Measurements from ENCODE around the gene SLC38A7.
A peak's percentile ranks its signal among the peaks of the same experiment; 100 is the strongest.
"Not testable (repeated sequence)": the region's sequence is repeated elsewhere in the genome, so short reads cannot be mapped to it uniquely, and the experiment has no call there.

SLC38A7 gene

DNA sequence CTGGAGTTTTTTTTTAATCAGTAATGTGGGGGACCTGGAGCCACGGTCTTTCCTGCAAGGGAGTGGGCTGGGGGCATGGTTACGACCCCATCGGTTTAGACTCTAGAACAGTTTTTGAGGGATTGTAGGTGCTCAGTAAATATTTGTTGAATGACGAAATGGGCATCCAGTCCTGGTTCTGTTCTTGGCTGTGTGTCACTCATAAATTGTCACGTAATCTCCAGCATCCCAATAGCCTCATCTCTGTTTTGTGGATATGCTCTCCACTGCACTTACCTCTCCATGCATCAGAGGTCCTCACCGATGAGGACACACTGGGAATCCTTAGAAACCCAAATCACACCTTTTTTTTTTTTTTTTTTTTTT, 497 bp upstream of the SLC38A7 start:
- intact Hi-C loops (cut with DNase I) = no loop called here
- DNase-seq = no peak

DNA sequence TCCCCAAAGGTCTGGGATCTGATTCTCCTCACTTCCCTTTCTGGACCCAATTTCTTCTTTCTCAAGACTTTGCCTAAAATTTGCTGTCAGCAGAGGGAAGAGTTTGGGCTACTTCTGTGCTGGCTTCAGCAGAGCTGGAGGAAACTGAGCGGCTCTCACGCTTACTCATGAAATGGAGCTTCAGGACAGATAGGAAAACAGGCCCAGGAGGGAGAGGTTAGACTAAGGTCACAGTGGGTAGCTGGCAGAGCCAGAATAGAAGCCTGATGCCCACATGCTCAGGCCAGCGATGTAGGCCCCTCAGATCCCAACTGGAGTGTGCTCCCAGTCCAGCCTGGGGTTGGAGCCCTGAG, 593 bp downstream of the SLC38A7 start:
- intact Hi-C loops (cut with DNase I) = loop anchor here (5.0 kb wide), 1 partner anchor 73 kb away; no protein-coding TSS in a partner anchor
- DNase-seq = peak in 1 of 42 donors; percentile 9

DNA sequence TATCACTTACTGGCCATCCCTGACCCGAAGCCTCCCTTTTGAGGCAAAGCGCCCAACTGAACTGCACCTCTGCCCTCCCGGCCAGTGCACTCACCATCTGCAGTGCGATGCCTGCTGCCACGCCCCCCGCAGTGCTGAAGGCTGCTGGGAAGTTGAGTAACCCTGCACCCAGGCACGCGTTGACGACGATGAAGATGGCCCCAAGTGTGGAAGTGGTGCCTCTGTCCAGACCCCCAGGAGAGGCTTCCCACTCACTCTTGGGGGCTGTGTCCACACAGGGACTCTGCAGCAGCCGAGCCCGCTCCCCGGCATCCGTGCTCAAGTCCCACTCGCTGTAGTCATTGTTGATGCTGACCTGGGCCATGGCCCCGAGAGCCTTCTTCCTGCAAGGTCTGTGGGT, 4.8 kb downstream of the SLC38A7 start:
- no peak for DNase-seq
- intact Hi-C loops (cut with DNase I) = loop anchor here (5.0 kb wide), 1 partner anchor 78 kb away; no protein-coding TSS in a partner anchor

DNA sequence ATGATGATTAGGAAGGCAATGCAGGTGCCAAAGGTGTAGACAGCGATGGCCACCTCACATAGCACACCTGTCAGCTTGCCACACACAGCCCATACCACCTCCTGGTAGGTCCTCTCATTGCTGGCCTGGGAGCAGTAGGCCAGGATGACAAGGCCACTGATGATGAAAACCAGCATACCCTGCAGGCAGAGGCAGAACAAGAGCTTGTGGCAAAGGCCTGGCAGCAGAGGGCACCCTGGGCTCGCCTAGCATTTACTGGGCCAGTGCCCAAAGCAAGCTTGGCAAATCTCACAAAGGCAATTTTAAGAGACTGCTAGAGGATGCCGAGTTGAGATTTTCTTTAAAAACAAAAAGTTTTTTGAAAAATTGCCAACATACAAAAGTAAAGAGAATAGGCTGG, 5.9 kb downstream of the SLC38A7 start:
- intact Hi-C loops (cut with DNase I) = no loop called here
- peak in 39 of 42 donors; percentile 14 to 79 (median 58) for DNase-seq

DNA sequence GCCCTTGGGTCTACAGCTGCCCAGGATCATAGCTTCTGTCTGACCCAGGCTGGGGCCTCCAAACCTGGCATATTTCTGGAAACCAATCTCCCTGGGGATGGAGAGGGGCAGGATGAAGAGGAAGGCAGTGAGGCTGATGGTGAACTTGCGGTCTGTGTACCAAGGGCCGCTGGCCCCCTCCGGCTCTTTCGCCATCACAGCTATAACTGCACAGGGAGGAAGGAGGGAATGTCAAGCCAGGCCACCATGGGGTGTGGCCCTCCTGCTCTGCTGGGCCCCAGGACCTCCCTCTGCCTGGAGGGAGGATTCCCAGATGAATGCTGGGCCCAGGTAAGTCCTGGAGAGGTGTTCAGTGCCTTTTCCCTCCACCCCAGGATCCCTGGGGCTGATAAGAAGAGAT, 6.3 kb downstream of the SLC38A7 start:
- DNase-seq = no peak
- intact Hi-C loops (cut with DNase I) = no loop called here

DNA sequence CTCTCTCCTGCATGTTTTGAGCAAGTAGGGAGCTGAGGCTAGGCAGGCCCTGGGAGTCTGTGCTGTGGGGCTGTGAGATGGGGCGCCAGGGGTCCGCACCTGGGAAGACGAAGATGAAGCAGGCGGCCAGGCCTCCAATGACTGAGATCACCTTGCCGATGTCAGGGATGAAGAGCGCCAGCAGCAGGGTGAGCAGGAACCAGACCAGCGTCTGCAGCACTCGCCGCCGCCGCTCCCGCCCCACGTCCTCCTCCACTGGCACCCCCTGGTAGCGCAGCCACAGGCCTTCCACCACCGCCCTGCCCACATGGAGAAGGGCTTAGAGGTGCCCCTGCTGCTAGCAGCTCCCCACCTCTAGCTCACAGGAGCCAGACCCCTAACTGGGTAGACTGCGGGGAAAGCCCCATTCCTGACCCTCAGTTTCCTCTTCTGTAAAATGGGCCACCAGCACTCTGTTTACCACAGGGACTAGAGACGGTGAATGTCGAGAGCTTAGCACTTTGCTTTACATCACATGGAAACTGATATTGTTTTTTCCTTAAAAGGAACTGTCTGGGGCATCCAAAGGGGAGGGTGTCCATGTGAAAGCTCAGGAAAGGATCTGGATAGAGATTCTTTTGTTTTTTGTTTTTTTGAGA, 13.5 kb downstream of the SLC38A7 start:
- no peak for DNase-seq
- intact Hi-C loops (cut with DNase I) = no loop called here

DNA sequence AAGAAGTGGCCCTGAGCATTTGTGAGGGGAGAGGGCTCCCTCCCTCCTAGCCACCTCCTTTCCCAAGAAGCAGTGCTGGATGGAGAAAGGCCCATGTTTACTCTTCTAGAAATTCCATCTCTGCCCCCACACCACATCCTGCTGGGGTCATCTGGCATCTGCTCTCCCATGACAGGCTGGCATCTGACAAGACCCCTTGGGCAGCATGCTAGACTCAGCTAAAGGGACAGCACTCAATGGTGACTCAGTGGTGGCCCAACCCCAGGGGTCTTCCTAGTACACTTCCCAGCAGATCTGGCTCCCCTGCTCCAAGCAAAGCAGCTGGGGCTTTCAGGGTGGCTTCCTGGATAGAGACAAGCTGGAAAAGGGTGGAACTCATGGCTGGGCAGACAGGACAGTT, 14.4 kb downstream of the SLC38A7 start:
- no peak for DNase-seq
- intact Hi-C loops (cut with DNase I) = no loop called here

DNA sequence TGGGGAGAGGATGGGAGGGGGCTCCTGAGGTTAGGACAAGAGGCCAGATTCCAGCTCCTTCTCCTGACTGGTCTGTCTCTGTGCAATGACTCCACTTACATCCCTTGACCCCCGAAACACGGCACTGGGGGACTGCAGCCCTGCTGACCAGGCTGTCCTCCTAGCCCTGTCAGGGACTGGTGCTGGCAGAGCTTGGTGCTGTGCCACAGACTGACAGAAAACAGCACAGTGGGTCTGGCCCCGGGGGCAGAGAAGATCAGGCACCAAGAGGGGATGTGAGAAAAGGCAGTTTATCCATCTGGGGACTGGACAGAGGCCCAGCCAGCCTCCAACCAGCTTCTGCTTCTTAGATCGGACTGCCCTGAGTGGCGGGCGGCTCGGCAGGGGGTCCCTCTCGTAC, 19.4 kb downstream of the SLC38A7 start:
- intact Hi-C loops (cut with DNase I) = loop anchor here (10.0 kb wide), 1 partner anchor 150 kb away; the partner anchor contains the start of gene SETD6
- DNase-seq = no peak

DNA sequence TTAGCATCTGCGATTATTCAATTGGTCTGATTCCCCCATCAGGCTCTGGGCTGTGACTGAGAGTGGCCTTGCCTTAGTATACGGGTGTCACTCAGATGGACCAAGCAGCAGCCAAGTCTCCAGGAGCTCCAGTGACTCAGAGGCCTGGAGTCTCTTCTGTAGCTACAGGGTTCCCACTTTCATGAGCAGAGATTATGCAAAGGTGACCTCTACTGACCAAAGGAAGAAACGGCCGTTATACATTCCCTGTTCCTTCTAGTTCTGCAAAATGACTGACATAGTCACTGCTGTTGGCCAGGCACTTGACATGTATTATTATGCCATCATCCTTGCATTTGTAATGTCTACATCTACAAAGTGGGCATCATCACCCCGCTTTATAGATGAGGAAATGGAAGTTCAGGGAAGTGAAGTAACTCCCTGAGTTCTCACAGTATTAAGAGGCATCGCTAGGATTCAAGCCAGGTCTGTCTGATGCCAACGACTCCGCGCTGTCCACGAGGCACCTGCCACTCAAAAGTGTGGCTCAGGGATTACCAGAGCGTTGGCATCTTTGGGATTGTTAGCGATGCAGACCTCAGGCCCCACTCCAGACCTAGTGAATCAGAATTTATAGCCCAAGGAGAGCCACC, 23.3 kb downstream of the SLC38A7 start:
- peak in 26 of 42 donors; percentile 18 to 78 (median 38) for DNase-seq
- intact Hi-C loops (cut with DNase I) = loop anchor here (10.0 kb wide), 1 partner anchor 147 kb away; the partner anchor contains the start of gene SETD6

DNA sequence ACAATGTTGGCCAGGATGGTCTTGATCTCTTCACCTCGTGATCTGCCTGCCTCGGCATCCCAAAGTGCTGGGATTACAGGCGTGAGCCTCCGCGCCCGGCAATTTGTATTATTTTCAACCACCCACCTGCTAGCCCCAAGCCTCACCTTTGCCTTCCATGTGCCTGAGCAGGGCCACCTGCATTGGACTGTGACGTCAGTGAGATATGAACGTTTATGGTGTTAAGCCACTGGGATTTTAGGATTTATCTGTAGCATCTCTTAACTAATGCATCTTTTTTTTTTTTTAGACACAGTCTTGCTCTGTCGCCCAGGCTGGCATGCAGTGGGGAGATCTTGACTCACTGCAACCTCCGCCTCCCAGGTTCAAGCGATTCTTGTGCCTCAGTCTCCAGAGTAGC, 24.7 kb downstream of the SLC38A7 start:
- intact Hi-C loops (cut with DNase I) = loop anchor here (10.0 kb wide), 1 partner anchor 145 kb away; the partner anchor contains the start of gene SETD6
- DNase-seq = not testable (repeated sequence)

DNA sequence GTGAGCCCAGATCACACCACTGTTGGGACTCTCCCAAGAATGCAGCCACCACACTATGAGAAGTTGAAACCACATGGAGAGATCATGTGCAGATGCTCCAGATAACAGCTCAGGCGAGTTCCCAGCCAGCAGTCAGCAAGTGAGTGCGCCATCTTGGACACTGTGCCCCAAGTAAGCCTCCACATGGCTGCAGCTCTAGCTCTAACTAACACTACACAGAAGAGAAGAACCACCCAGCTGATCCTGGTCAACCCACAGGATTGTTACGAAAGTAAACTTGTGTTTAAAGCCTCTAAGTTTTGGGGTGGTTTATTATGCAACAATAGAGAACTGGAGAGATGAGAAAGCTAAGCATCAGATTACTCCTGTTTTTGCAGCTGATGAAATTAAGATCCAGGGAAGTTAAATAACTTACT, 25.8 kb downstream of the SLC38A7 start:
- intact Hi-C loops (cut with DNase I) = no loop called here
- DNase-seq = no peak

DNA sequence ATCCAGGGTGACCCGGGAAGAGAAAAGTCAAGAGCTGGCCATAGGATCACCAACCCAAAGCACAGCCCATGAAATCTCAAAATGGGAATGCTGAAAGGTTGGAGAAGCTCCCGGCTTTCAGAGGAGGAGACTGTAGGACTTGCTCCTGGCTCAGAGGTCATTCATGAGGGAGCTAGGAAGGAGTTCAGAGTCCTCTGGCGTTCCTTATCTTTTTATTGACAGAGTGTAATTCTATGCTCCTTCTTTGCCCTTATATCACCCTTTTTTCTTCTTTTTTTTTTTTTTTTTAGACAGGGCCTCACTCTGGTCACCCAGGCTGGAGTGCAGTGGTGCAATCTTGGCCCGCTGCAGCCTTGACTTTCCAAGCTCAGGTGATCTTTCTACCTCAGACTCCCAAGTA, 27.7 kb downstream of the SLC38A7 start:
- DNase-seq = no peak

DNA sequence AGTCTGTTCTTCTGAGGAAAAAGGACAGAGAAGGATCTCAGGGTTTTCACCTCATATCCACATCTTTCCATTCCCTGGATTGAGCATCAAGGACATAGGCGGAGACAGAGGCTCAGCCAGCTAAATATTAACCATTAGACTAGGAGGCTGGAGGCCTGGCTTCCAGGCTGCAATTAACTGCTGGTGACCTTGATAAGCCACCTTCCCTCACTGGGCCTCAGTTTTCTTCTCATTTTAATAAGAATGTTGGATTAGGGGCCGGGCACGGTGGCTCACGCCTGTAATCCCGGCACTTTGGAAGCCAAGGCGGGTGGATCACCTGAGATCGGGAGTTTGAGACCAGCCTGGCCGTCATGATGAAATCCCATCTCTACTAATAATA, 29.4 kb downstream of the SLC38A7 start:
- intact Hi-C loops (cut with DNase I) = no loop called here

More for the DNA sequence above, 27.7 kb downstream of the SLC38A7 start:
- intact Hi-C loops (cut with DNase I) = no loop called here

DNA sequence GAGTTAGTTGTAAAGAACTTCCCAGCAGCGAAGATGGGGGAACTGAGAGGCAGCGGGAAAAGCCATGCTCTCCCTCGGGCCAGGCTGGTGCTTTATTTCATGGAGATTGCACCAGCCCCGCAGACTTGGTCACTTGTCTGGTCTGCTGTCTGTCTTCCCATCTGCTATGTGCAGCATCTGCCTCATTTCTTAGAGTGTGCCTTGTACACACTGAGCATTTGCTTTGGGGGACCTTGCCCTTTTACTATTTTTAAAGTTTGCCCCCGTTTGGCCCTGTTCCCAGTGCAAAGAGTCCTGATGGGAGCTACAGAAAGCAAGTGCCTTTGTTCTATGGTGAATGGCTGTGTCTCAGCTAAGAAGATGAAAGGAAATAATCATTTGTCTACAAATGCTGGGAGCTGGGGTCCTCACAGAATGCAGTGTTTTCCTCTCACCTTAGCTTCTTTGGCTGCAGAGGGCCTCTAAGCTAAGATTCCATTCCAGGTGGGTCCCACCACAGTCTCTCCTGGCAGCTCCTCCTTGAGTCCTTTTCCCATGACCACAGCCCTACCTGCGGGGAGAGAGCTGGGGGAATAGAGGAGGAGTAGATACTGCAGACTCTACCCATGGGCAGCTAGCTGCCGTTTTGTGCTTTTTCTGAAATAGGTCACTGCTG, 29.9 kb downstream of the SLC38A7 start:
- intact Hi-C loops (cut with DNase I) = no loop called here
- DNase-seq = no peak

More for the DNA sequence above, 29.4 kb downstream of the SLC38A7 start:
- no peak for DNase-seq

DNA sequence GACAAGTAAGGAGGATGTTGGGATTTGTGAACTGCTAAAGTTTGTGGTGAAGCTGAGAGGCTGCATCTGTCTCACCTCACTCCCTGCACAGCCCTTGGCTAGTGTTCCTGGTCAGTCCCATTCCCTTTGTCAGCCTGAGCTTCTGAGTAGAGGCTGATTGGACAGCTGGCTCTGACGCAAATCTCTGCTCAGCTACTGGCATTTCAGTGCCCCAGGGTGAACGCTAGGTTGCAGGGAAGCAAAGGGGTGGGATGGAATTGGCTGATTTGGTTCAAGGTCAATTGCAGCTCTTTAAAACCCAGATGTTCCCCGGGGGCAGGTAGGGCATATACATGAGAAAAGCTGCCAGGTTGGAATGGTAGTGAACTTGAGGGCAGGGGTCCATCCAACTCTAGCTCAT, 31.8 kb downstream of the SLC38A7 start:
- no peak for DNase-seq
- intact Hi-C loops (cut with DNase I) = no loop called here

DNA sequence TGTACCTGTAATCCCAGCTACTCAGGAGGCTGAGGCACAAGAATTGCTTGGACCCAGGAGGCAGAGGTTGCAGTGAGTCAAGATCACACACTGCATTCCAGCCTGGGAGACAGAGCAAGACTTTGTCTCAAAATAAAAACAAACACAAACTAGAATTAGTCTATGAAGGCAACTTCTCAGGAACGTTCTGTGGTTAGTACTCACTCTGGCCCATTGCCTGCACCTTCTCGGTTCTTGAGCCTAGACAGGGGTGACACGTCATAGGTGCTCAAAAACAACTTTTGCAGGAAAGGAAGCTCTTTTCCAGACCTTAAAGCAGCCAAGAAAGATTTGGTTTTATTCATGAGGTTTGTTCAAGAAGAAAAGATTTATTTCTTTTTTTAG, 32.6 kb downstream of the SLC38A7 start:
- intact Hi-C loops (cut with DNase I) = no loop called here

DNA sequence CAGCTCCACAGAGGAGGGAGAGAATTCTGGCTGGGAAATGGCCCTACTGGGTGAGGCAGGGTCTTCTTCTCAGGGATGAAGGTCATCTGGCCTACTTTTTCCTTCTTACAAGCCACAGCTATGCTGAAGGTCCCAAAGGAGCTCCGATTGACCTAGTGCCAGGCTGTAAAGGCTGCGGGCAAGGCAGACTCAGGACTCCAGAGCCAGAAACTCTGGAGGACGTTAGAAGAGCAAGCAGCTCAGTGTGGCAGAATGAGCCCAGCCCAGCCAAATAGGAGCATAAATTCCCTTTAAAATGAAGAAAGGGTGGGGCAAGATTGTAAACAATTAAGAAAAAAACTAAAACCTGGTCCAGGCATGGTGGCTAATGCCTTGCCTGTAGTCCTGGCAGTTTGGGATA, 34.9 kb downstream of the SLC38A7 start:
- no peak for DNase-seq
- intact Hi-C loops (cut with DNase I) = no loop called here

More for the DNA sequence above, 32.6 kb downstream of the SLC38A7 start:
- no peak for DNase-seq

DNA sequence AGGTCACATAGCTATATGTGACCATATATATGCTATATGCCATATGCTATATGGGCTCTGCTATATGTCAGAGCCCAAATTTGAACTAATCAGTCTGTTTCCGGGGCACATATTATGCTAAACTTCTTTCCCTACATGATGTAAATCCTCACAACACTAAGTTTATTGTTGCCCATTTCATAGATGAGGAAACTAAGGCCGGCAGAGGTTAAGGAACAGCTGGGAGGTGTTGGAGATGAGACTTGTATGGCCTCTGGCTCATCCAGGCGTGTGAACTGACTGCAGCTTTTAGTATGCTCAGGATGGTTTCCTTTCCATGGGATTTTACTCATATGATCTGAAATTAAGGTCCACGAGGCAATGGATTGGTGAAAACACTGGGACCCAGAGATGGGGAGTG, 37.5 kb downstream of the SLC38A7 start:
- DNase-seq = no peak
- intact Hi-C loops (cut with DNase I) = no loop called here

DNA sequence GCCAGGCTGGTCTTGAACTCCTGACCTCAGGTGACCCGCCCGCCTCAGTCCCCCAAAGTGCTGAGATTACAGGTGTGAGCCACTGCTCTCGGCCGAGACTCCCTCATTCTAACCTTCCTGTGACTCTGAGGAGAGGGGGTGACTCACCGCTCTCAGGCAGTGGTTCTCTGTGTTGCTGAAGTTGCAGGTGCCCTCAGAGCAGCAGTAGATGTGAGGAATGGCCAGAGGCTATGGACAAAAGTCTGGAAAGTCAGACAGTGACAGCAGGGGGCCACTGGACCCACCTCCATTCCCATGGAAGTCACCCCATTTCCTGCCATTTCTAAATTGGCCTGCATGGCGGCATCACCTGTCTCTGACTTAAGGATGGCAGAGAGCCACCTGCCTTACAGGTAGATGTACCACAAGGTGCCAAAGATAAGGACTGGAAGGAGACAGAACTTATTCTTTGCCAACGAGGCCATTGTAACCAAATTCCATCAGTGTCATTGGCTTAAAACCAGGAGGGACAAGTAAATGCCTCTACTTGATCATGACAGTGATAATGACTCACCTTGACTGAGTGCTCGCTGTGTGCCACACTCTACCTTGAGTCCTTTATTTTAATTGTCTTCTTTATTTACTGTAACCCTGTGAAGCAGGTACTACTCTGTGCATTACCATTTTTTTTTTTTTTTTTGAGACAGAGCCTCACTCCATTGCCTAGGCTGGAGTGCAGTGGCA, 39.6 kb downstream of the SLC38A7 start:
- intact Hi-C loops (cut with DNase I) = no loop called here
- DNase-seq = no peak

DNA sequence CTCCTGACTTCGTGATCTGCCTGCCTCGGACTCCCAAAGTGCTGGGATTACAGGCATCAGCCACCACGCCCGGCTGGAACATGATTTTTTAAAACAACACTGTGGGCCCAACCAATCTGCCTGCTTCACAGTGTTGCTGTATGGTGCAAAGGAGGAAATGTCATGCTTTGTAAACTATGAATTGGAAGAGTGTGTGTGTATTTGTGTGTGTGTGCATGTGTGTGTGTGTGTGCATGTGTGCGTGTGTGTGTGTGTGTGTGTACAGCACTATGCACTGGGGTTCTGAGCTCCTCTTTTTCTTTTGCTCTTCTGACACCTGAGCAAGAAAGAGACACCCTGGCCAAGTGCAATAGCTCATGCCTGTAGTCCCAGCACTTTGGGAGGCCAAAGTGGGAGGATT, 40.5 kb downstream of the SLC38A7 start:
- no peak for DNase-seq
- intact Hi-C loops (cut with DNase I) = no loop called here

Measured in head of caudate nucleus (tissue), 42 donors.